Neutrophil (primary cell): ENCODE data around the gene LCE1B.

Source experiments
- H3K27ac ChIP-seq: fragments of 200-600 bp; sonication (generic); 2 replicates; pipeline ENCODE4 v1.5.1; 2016; ENCODE audit warnings: mild to moderate bottlenecking, moderate library complexity
- H3K27me3 ChIP-seq: fragments of 200-600 bp; sonication (generic); 2 replicates; pipeline ENCODE4 v1.6.0; 2016; ENCODE audit warnings: mild to moderate bottlenecking
- H3K36me3 ChIP-seq: fragments of 200-600 bp; sonication (generic); 2 replicates; pipeline ENCODE4 v1.5.1; 2017
- H3K4me1 ChIP-seq, 2 experiments: fragments of 200-600 bp in 1 of 2; sonication (generic) in 1 of 2; 1 replicate in 1 of 2; 2 replicates in 1 of 2; pipeline versions ENCODE4 v1.5.1 to v1.6.1; 2013 to 2016; ENCODE audit warnings: low read depth in 1 of 2, low read length in 1 of 2, mild to moderate bottlenecking in 1 of 2, moderate library complexity in 1 of 2; ENCODE audit not compliant: control insufficient read depth in 1 of 2, insufficient read depth in 1 of 2
- H3K4me3 ChIP-seq, 2 experiments: fragments of 200-600 bp in 1 of 2; sonication (generic) in 1 of 2; 1 replicate in 1 of 2; 2 replicates in 1 of 2; pipeline ENCODE4 v1.5.1; 2013 to 2016; ENCODE audit warnings: low read depth in 1 of 2, low read length in 1 of 2, mild to moderate bottlenecking in 1 of 2, moderate library complexity in 1 of 2
- H3K9me3 ChIP-seq: fragments of 200-600 bp; sonication (generic); 2 replicates; pipeline ENCODE4 v1.5.1; 2016
- CTCF ChIP-seq: fragments of 200-600 bp; sonication (generic); IDR thresholded peaks from 2 replicates; pipeline ENCODE4 v1.5.1; 2016; ENCODE audit warnings: antibody characterized with exemption

Gene LCE1B

GRCh38 chr1:152859696-152860095, 47.9 kb downstream of the LCE1B start, which contains the start of gene LCE7A:
Gene LCE7A, plus strand, starts transcription at chr1:152859996. Its CDS starts 702 bp downstream, at chr1:152860698.
- no peak for TF ChIP-seq CTCF
- H3K27me3 ChIP-seq, result peaks cover 25% of the 10 kb centered on the region

DNA sequence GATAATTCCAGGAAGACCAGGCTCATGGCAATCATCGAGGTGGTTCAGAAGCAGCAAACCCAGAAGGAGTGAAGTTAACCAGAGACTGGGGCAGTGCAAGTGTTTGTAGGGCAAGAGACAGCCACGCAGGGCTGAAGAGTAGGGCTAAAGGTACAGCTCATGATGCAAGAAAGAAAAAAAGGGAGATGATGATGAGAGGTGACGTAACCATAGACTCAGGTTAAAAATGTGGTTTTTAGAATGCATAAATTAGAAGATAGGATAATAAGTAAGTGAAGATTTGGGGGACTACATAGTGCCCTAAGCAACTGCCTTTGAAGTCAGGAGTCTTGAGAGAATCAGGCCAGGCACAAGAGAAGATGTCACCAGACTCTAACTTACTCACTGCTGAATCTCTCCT, 48.4 kb downstream of the LCE1B start:
- Histone ChIP-seq H3K27me3 (peaks cover 27% of the 10 kb centered on the region), H3K9me3 (no peaks in the 10 kb centered on the region)

More at GRCh38 chr1:152859696-152860095, 47.9 kb downstream of the LCE1B start, which contains the start of gene LCE7A:
- H3K27ac ChIP-seq, result no peak within 1 kb of the TSS
- H3K36me3 ChIP-seq, result no peaks in the 10 kb centered on the region
- no peaks in the 10 kb centered on the region for H3K4me1 ChIP-seq
- H3K4me3 ChIP-seq, result no peak within 1 kb of the TSS
- H3K9me3 ChIP-seq, result no peaks in the 10 kb centered on the region

GRCh38 chr1:152861374-152861773, 49.6 kb downstream of the LCE1B start:
- H3K27me3 ChIP-seq, result peaks cover 27% of the 10 kb centered on the region
- TF ChIP-seq CTCF, result no peak
- no peaks in the 10 kb centered on the region for H3K9me3 ChIP-seq
- no peaks in the 10 kb centered on the region for H3K4me1 ChIP-seq
- no peak overlapping the region for H3K27ac ChIP-seq
- no peaks in the 10 kb centered on the region for H3K36me3 ChIP-seq
- no peak overlapping the region for H3K4me3 ChIP-seq

More for the DNA sequence above, 48.4 kb downstream of the LCE1B start:
- Histone ChIP-seq H3K4me3 (no peak overlapping the region), H3K36me3 (no peaks in the 10 kb centered on the region), H3K4me1 (no peaks in the 10 kb centered on the region), H3K27ac (no peak overlapping the region)
- no peak for TF ChIP-seq CTCF
